IMR-90 (cell line): Measurements from ENCODE around the gene NCKAP5. TPM values are rescaled to one million over a fixed set of nuclear protein-coding genes. Genes with fewer than 3 reads are reported as not detected.
A peak's percentile ranks its signal among the peaks of the same experiment; 100 is the strongest.

Experiments used
- ATAC-seq: fragments of 200-7000 bp; cut with Tn5 transposase; 2 replicates; pipeline ENCODE4 v1.9.1; 2020; ENCODE audit warnings: low read depth, mild to moderate bottlenecking, moderate library complexity
- BruUV-seq: library from RNA; stranded (reverse); fragments of 400-500 nt; replicated peaks from 2 replicates; lab custom pipeline; 2021; lab: Mats Ljungman, UMichigan
- CTCF ChIA-PET: fragments of 300-600 bp; formaldehyde crosslinking; extraction: SDS; loops from one replicate; lab custom pipeline; 2021; ENCODE audit warnings: antibody characterized with exemption; lab: Yijun Ruan, JAX
- POLR2A ChIA-PET: fragments of 300-600 bp; sonication (Branson Sonifier 250); formaldehyde crosslinking; loops from one replicate; lab custom pipeline; 2022; ENCODE audit warnings: antibody characterized with exemption; ENCODE audit not compliant: unreplicated experiment; lab: Charles Lee
- DNase-seq: peaks from one replicate; pipeline ENCODE4 v3.0.0; 2013
- H2AFZ ChIP-seq: replicated peaks from 2 replicates; pipeline ENCODE3; 2013; ENCODE audit warnings: low read length, mild to moderate bottlenecking; ENCODE audit not compliant: poor library complexity
- H2AK5ac ChIP-seq: 2 replicates; pipeline ENCODE4 v1.6.1; 2013; ENCODE audit warnings: low read depth, low read length, inconsistent platforms
- H2AK9ac ChIP-seq: replicated peaks from 2 replicates; pipeline ENCODE3; 2013; ENCODE audit warnings: mild to moderate bottlenecking, low read depth, low read length, moderate library complexity; ENCODE audit not compliant: poor library complexity
- H2BK120ac ChIP-seq: 2 replicates; pipeline ENCODE4 v1.6.1; 2013; ENCODE audit warnings: low read depth, low read length, inconsistent platforms
- H2BK15ac ChIP-seq: 3 replicates; pipeline ENCODE4 v1.6.1; 2013; ENCODE audit warnings: low read depth, low read length, inconsistent platforms
- H2BK20ac ChIP-seq: 2 replicates; pipeline ENCODE4 v1.6.1; 2013; ENCODE audit warnings: low read depth, mild to moderate bottlenecking, inconsistent platforms, low read length, moderate library complexity
- H2BK5ac ChIP-seq: 2 replicates; pipeline ENCODE4 v1.6.1; 2013; ENCODE audit warnings: mild to moderate bottlenecking, low read depth, low read length, inconsistent platforms; ENCODE audit not compliant: poor library complexity, severe bottlenecking
- H3K14ac ChIP-seq: replicated peaks from 2 replicates; pipeline ENCODE4 v1.6.1; 2013; ENCODE audit warnings: low read depth, low read length, inconsistent platforms
- H3K18ac ChIP-seq: 2 replicates; pipeline ENCODE4 v1.6.1; 2013; ENCODE audit warnings: low read depth, low read length, control low read depth
- H3K23ac ChIP-seq: 2 replicates; pipeline ENCODE4 v1.6.1; 2013; ENCODE audit warnings: low read depth, low read length, inconsistent platforms
- H3K27ac ChIP-seq: 2 replicates; pipeline ENCODE4 v1.5.1; 2013; ENCODE audit warnings: mild to moderate bottlenecking, control low read depth, low read length; ENCODE audit not compliant: insufficient read depth
- H3K27me3 ChIP-seq: 2 replicates; pipeline ENCODE4 v1.6.1; 2013; ENCODE audit warnings: low read length; ENCODE audit not compliant: control insufficient read depth, insufficient read depth
- H3K36me3 ChIP-seq: 2 replicates; pipeline ENCODE4 v1.6.1; 2013; ENCODE audit warnings: low read length, mixed read lengths; ENCODE audit not compliant: control insufficient read depth, insufficient read depth
- H3K4ac ChIP-seq: 2 replicates; pipeline ENCODE4 v1.6.1; 2013; ENCODE audit warnings: low read depth, low read length, inconsistent platforms
- H3K4me1 ChIP-seq: 2 replicates; pipeline ENCODE4 v1.6.1; 2013; ENCODE audit warnings: low read length, mixed read lengths; ENCODE audit not compliant: control insufficient read depth, insufficient read depth
- H3K4me2 ChIP-seq: 2 replicates; pipeline ENCODE4 v1.6.1; 2013; ENCODE audit warnings: low read depth, mild to moderate bottlenecking, control low read depth, low read length, moderate library complexity
- H3K4me3 ChIP-seq: 2 replicates; pipeline ENCODE4 v1.5.1; 2013; ENCODE audit warnings: low read depth, mild to moderate bottlenecking, control low read depth, low read length, moderate library complexity; ENCODE audit not compliant: insufficient read depth
- H3K56ac ChIP-seq: 2 replicates; pipeline ENCODE4 v1.6.1; 2013; ENCODE audit warnings: low read length, inconsistent platforms; ENCODE audit not compliant: insufficient read depth; ENCODE audit errors: extremely low read depth
- H3K79me1 ChIP-seq, 2 experiments: 2 replicates each; pipeline ENCODE4 v1.6.1; 2013; ENCODE audit warnings: low read length in 2 of 2, inconsistent platforms in 1 of 2, low read depth in 1 of 2
- H3K9ac ChIP-seq: 2 replicates; pipeline ENCODE4 v1.6.1; 2013; ENCODE audit warnings: low read depth, low read length, control low read depth
- H3K9me1 ChIP-seq: 2 replicates; pipeline ENCODE4 v1.6.1; 2013; ENCODE audit warnings: low read length, inconsistent platforms; ENCODE audit not compliant: insufficient read depth
- H3K9me3 ChIP-seq: 2 replicates; pipeline ENCODE4 v1.6.1; 2013; ENCODE audit warnings: low read length; ENCODE audit not compliant: control insufficient read depth, insufficient read depth
- H4K20me1 ChIP-seq: 2 replicates; pipeline ENCODE4 v1.6.1; 2013; ENCODE audit warnings: low read length, inconsistent platforms; ENCODE audit not compliant: insufficient read depth
- H4K5ac ChIP-seq: 2 replicates; pipeline ENCODE4 v1.6.1; 2013; ENCODE audit warnings: mild to moderate bottlenecking, low read depth, low read length, control low read depth
- H4K8ac ChIP-seq, 2 experiments: 2 replicates each; pipeline ENCODE4 v1.6.1; 2013; ENCODE audit warnings: low read depth in 2 of 2, low read length in 2 of 2, control low read depth in 1 of 2, inconsistent platforms in 1 of 2
- H4K91ac ChIP-seq: 2 replicates; pipeline ENCODE4 v1.6.1; 2013; ENCODE audit warnings: low read depth, low read length, inconsistent platforms; ENCODE audit not compliant: insufficient read depth
- BHLHE40 ChIP-seq: fragments of 150-350 bp; IDR thresholded peaks from 2 replicates; pipeline ENCODE4 v1.6.1; 2016; ENCODE audit warnings: mild to moderate bottlenecking, low read depth, low read length
- CEBPB ChIP-seq: IDR thresholded peaks from 2 replicates; pipeline ENCODE4 v1.6.1; 2012; ENCODE audit warnings: low read depth, low read length, improper control_type of control experiment
- CHD1 ChIP-seq: IDR thresholded peaks from 2 replicates; pipeline ENCODE4 v1.6.1; 2012; ENCODE audit warnings: low read depth, low read length, improper control_type of control experiment
- CTCF ChIP-seq: conservative IDR thresholded peaks from 2 replicates; pipeline ENCODE4 v1.5.1; 2012; ENCODE audit warnings: mild to moderate bottlenecking, low read depth, low read length, improper control_type of control experiment
- ELK1 ChIP-seq: fragments of 150-350 bp; IDR thresholded peaks from 2 replicates; pipeline ENCODE4 v1.6.1; 2016; ENCODE audit warnings: low read depth, mild to moderate bottlenecking, low read length, moderate library complexity, borderline replicate concordance
- FOS ChIP-seq: fragments of 150-350 bp; IDR thresholded peaks from 2 replicates; pipeline ENCODE4 v1.6.1; 2016; ENCODE audit warnings: low read depth, low read length
- MAFK ChIP-seq: IDR thresholded peaks from 2 replicates; pipeline ENCODE4 v1.6.1; 2012; ENCODE audit warnings: low read depth, low read length, improper control_type of control experiment
- MAZ ChIP-seq: IDR thresholded peaks from 2 replicates; pipeline ENCODE4 v1.6.1; 2012; ENCODE audit warnings: low read depth, mild to moderate bottlenecking, low read length, improper control_type of control experiment, moderate library complexity, borderline replicate concordance
- MXI1 ChIP-seq: IDR thresholded peaks from 2 replicates; pipeline ENCODE4 v1.6.1; 2012; ENCODE audit warnings: low read depth, mild to moderate bottlenecking, low read length, moderate library complexity, borderline replicate concordance
- NFE2L2 ChIP-seq: fragments of 150-350 bp; IDR thresholded peaks from 2 replicates; pipeline ENCODE4 v1.6.1; 2016; ENCODE audit warnings: low read depth, mild to moderate bottlenecking, low read length
- POLR2A ChIP-seq: IDR thresholded peaks from 2 replicates; pipeline ENCODE4 v1.6.1; 2012; ENCODE audit warnings: mild to moderate bottlenecking, low read depth, low read length
- RAD21 ChIP-seq: IDR thresholded peaks from 2 replicates; pipeline ENCODE4 v1.6.1; 2012; ENCODE audit warnings: low read length, improper control_type of control experiment
- RCOR1 ChIP-seq: IDR thresholded peaks from 2 replicates; pipeline ENCODE4 v1.6.1; 2012; ENCODE audit warnings: mild to moderate bottlenecking, low read length, improper control_type of control experiment; ENCODE audit not compliant: insufficient replicate concordance
- RFX5 ChIP-seq: IDR thresholded peaks from 2 replicates; pipeline ENCODE4 v1.8.0; 2012; ENCODE audit warnings: low read depth, mild to moderate bottlenecking, low read length, moderate library complexity
- SMC3 ChIP-seq: fragments of 150-350 bp; IDR thresholded peaks from 2 replicates; pipeline ENCODE4 v1.6.1; 2016; ENCODE audit warnings: low read depth, mild to moderate bottlenecking, antibody characterized with exemption, low read length, moderate library complexity
- USF2 ChIP-seq: fragments of 150-350 bp; IDR thresholded peaks from 2 replicates; pipeline ENCODE4 v1.6.1; 2017; ENCODE audit warnings: mild to moderate bottlenecking, antibody characterized with exemption, low read length, low read depth
- dilution Hi-C: fragments of 300-500 bp; cut with HindIII; formaldehyde crosslinking; loops from one replicate; pipeline ENCODE4 v1.14.3; 2018; ENCODE audit warnings: low sequenced_read_pairs; ENCODE audit not compliant: unreplicated experiment
- in situ Hi-C: fragments of 300-500 bp; cut with MboI; formaldehyde crosslinking; loops from 3 replicates; pipeline ENCODE4 v1.14.3; 2019; ENCODE audit warnings: low sequenced_read_pairs, inconsistent platforms, mixed read lengths
- intact Hi-C: fragments of 100-400 bp; cut with micrococcal nuclease; formaldehyde crosslinking; loops from 2 replicates; pipeline ENCODE4 v1.10.0; 2022
- polyA plus RNA-seq, 3 experiments: library from polyadenylated mRNA; depleted of rRNA; stranded (reverse); fragments of >200 nt; gene quantifications; 2 replicates each; pipeline ENCODE4 v1.2.3, GENCODE V29; 2012; ENCODE audit warnings: low replicate concordance in 1 of 3
- total RNA-seq: library from RNA; depleted of rRNA; stranded (reverse); fragments of >200 nt; gene quantifications from 2 replicates; pipeline ENCODE4 v1.2.3, GENCODE V29; 2012

NCKAP5 gene
- total and polyA plus RNA-seq, 2 of the 4 experiments (the other 2 are of a cell fraction) = 2.7 to 3.9 TPM

- H3K36me3 ChIP-seq = no peaks in the 10 kb centered on the region
- H3K4me3 ChIP-seq = no peak overlapping the region
- no peak overlapping the region for H4K91ac ChIP-seq
- H3K23ac ChIP-seq = no peak overlapping the region
- peaks cover 2% of the 10 kb centered on the region; the same call in 1 of the 2 replicates for H3K9me1 ChIP-seq
- CTCF ChIA-PET = interaction anchor here (0.6 kb wide), 1 partner anchor 237 kb away, joined by 4 read pairs; no protein-coding TSS in a partner anchor
- dilution Hi-C loops (no loop called here), intact Hi-C loops (no loop called here), in situ Hi-C loops (no loop called here)
- H3K27ac ChIP-seq = no peak overlapping the region
- H2BK15ac ChIP-seq = no peak overlapping the region
- no peak overlapping the region for H4K5ac ChIP-seq
- no peak overlapping the region for H2AFZ ChIP-seq
- no peaks in the 10 kb centered on the region for H4K20me1 ChIP-seq
- DNase-seq (peak; percentile 6), ATAC-seq (no peak)
- no peak overlapping the region for H3K56ac ChIP-seq
- no peak overlapping the region for H3K14ac ChIP-seq
- no peak overlapping the region for H3K4ac ChIP-seq
- no peaks in the 10 kb centered on the region for H3K9me3 ChIP-seq
- no peak overlapping the region for H2BK5ac ChIP-seq
- H2BK20ac ChIP-seq = no peak overlapping the region
- no peak overlapping the region for H3K9ac ChIP-seq
- H3K79me1 ChIP-seq = peaks cover 0 to 3% of the 10 kb centered on the region in 2 experiments; a peak in 2 of 4 replicates
- H2BK120ac ChIP-seq = no peak overlapping the region
- H2AK5ac ChIP-seq = peak overlapping the region; percentile 5; the same call in 1 of the 2 replicates
- no peaks in the 10 kb centered on the region for H3K27me3 ChIP-seq
- H4K8ac ChIP-seq = no peak overlapping the region
- no TSS peak for BruUV-seq
- POLR2A ChIA-PET = no interaction called here
- H2AK9ac ChIP-seq = no peak overlapping the region
- TF ChIP-seq ELK1 (no peak), CEBPB (no peak), RFX5 (no peak), MAFK (no peak), MAZ (no peak), BHLHE40 (no peak), RAD21 (no peak), RCOR1 (no peak), USF2 (no peak), POLR2A (no peak), MXI1 (no peak), FOS (no peak), NFE2L2 (no peak), CTCF (no peak), SMC3 (no peak), CHD1 (no peak)
- peaks cover 14% of the 10 kb centered on the region for H3K4me1 ChIP-seq
- no peak overlapping the region for H3K4me2 ChIP-seq
- H3K18ac ChIP-seq = no peak overlapping the region
Measured at GRCh38 chr2:133518700-133519344, 49.4 kb downstream of the NCKAP5 start.
